Activated T-cell treated with anti-CD3 and anti-CD28 coated beads, Interleukin-2, amount 50 U/mL, for 48 hours (primary cell): ENCODE data around the gene C15orf39.

Source experiments
- DNase-seq, 2 experiments: peaks; one replicate each; pipeline ENCODE4 v3.0.0-alpha.2; 2020

Gene C15orf39

GRCh38 chr15:75198560-75199356 is 2.9 kb upstream of the C15orf39 start:
- DNase-seq, result peak in 1 of 2 experiments; percentile 43

- no peak for DNase-seq
Observed at GRCh38 chr15:75199357-75199940, 2.2 kb upstream of the C15orf39 start.

- DNase-seq, result no peak
Observed at GRCh38 chr15:75200391-75200764, 1.3 kb upstream of the C15orf39 start.

GRCh38 chr15:75200765-75201615 is 692 bp upstream of the C15orf39 start:
- peak; percentile 54 to 58 for DNase-seq

- DNase-seq, result peak; percentile 85 to 89
Observed at GRCh38 chr15:75202251-75203016, 752 bp downstream of the C15orf39 start.

- peak in 1 of 2 experiments; percentile 39 for DNase-seq
Observed at GRCh38 chr15:75203017-75203907, 1.6 kb downstream of the C15orf39 start.

- peak; percentile 50 to 52 for DNase-seq
Observed at GRCh38 chr15:75203908-75204263, 2.2 kb downstream of the C15orf39 start.

- peak; percentile 90 to 92 for DNase-seq
Observed at GRCh38 chr15:75204340-75205063, 2.8 kb downstream of the C15orf39 start.

GRCh38 chr15:75205064-75205395 is 3.3 kb downstream of the C15orf39 start:
- DNase-seq, result no peak

GRCh38 chr15:75206006-75206405 is 4.3 kb downstream of the C15orf39 start:
- DNase-seq, result no peak

GRCh38 chr15:75206803-75207617 is 5.3 kb downstream of the C15orf39 start:
- DNase-seq, result no peak

- DNase-seq, result no peak
Observed at GRCh38 chr15:75207618-75208500, 6.2 kb downstream of the C15orf39 start.

- DNase-seq, result no peak
Observed at GRCh38 chr15:75208501-75209288, 7.0 kb downstream of the C15orf39 start.

GRCh38 chr15:75209289-75209676 is 7.6 kb downstream of the C15orf39 start:
- no peak for DNase-seq

- DNase-seq, result no peak
Observed at GRCh38 chr15:75210811-75211230, 9.1 kb downstream of the C15orf39 start.

- no peak for DNase-seq
Observed at GRCh38 chr15:75211436-75212199, 9.9 kb downstream of the C15orf39 start.

GRCh38 chr15:75212200-75212858 is 10.6 kb downstream of the C15orf39 start:
- no peak for DNase-seq
